K562 (cell line): ENCODE data around the gene ZNF302. TPM values are rescaled to one million over a fixed set of nuclear protein-coding genes. Genes with fewer than 3 reads are reported as not detected.

ENCODE experiments used
- ATAC-seq: fragments of 200-7000 bp; cut with Tn5 transposase; 3 replicates; pipeline ENCODE4 v1.9.1; 2020; ENCODE audit warnings: moderate library complexity
- BruUV-seq: library from RNA; stranded (reverse); fragments of 400-500 nt; replicated peaks from 2 replicates; lab custom pipeline; 2021; lab: Mats Ljungman, UMichigan
- CTCF ChIA-PET: fragments of 300-600 bp; formaldehyde crosslinking; extraction: SDS; loops from one replicate; lab custom pipeline; 2021; ENCODE audit warnings: low intra/inter-chr PET ratio; lab: Yijun Ruan, JAX
- POLR2A ChIA-PET: fragments of 300-600, 350-650 bp; sonication (Branson Sonifier 250); formaldehyde crosslinking; extraction: SDS; loops from one replicate; lab custom pipeline; 2021; ENCODE audit warnings: antibody characterized with exemption, inconsistent platforms; lab: Yijun Ruan, JAX
- DNase-seq, 4 experiments: peaks; one replicate each; pipeline versions ENCODE4 v3.0.0 to v3.0.0-alpha.2; 2011 to 2018; ENCODE audit warnings: low spot score in 3 of 4, mixed read lengths in 3 of 4; ENCODE audit errors: extremely low read depth in 1 of 4
- FAIRE-seq: peaks from 2 replicates; lab custom pipeline; 2011; peaks lifted over from hg19 to GRCh38; lab: Jason Lieb, UNC
- H2AFZ ChIP-seq: 2 replicates; pipeline ENCODE4 v1.6.0; 2011; ENCODE audit warnings: low read depth, low read length, control low read depth, inconsistent platforms
- H3K27ac ChIP-seq: fragments of 200-600 bp; 3 replicates; pipeline ENCODE4 v1.8.0; 2011; ENCODE audit warnings: low read depth, mild to moderate bottlenecking, control low read depth, inconsistent platforms, low read length, moderate library complexity, mixed read lengths; ENCODE audit errors: extremely low read depth
- H3K27me3 ChIP-seq, 2 experiments: fragments of 300-600 bp in 1 of 2; 2 replicates in 1 of 2; 3 replicates in 1 of 2; pipeline versions ENCODE4 v1.6.0 to v1.8.0; 2011; ENCODE audit warnings: inconsistent platforms in 2 of 2, low read length in 2 of 2, mild to moderate bottlenecking in 1 of 2, mixed read lengths in 1 of 2, moderate library complexity in 1 of 2; ENCODE audit not compliant: control insufficient read depth in 2 of 2, insufficient read depth in 2 of 2
- H3K36me3 ChIP-seq: fragments of 300-600 bp; 3 replicates; pipeline ENCODE4 v1.8.0; 2011; ENCODE audit warnings: mild to moderate bottlenecking, low read length, inconsistent platforms; ENCODE audit not compliant: control insufficient read depth, insufficient read depth
- H3K4me1 ChIP-seq, 2 experiments: fragments of 200-600 bp in 1 of 2; replicated peaks in 1 of 2; 2 replicates in 1 of 2; 3 replicates in 1 of 2; pipeline versions ENCODE4 v1.5.1 to v1.8.0; 2011; ENCODE audit warnings: inconsistent platforms in 2 of 2, low read length in 2 of 2, mild to moderate bottlenecking in 1 of 2, mixed read lengths in 1 of 2, moderate library complexity in 1 of 2; ENCODE audit not compliant: control insufficient read depth in 2 of 2, insufficient read depth in 2 of 2
- H3K4me2 ChIP-seq: 2 replicates; pipeline ENCODE4 v1.6.1; 2011; ENCODE audit warnings: low read length, control low read depth, inconsistent platforms, mixed read lengths; ENCODE audit not compliant: insufficient read depth
- H3K4me3 ChIP-seq: fragments of 200-600 bp; sonication (generic), shearing (Covaris generic); 2 replicates; pipeline ENCODE4 v1.5.1; 2016; ENCODE audit warnings: control low read depth, inconsistent platforms
- H3K79me2 ChIP-seq: fragments of 200-600 bp; 3 replicates; pipeline ENCODE4 v1.8.0; 2011; ENCODE audit warnings: low read length, inconsistent platforms; ENCODE audit not compliant: control insufficient read depth, insufficient read depth
- H3K9ac ChIP-seq, 2 experiments: 2 replicates each; pipeline versions ENCODE4 v1.6.0 to v1.6.1; 2011; ENCODE audit warnings: low read depth in 2 of 2, low read length in 2 of 2, control low read depth in 1 of 2, inconsistent platforms in 1 of 2, mild to moderate bottlenecking in 1 of 2, mixed read lengths in 1 of 2; ENCODE audit not compliant: insufficient read depth in 1 of 2
- H3K9me1 ChIP-seq: one replicate; pipeline ENCODE4 v1.6.0; 2011; ENCODE audit warnings: inconsistent platforms, mild to moderate bottlenecking, low read length, moderate library complexity; ENCODE audit not compliant: control insufficient read depth, insufficient read depth
- H3K9me3 ChIP-seq: replicated peaks from 2 replicates; pipeline ENCODE4 v1.5.1; 2011; ENCODE audit warnings: low read depth, low read length, inconsistent platforms; ENCODE audit not compliant: control insufficient read depth, insufficient read depth
- H4K20me1 ChIP-seq: replicated peaks from 2 replicates; pipeline ENCODE4 v1.6.1; 2011; ENCODE audit warnings: low read length, inconsistent platforms, mixed read lengths; ENCODE audit not compliant: control insufficient read depth, insufficient read depth
- ARID1B ChIP-seq: fragments of 450-650 bp; IDR thresholded peaks from 2 replicates; pipeline ENCODE4 v1.6.1; 2016; ENCODE audit warnings: antibody characterized with exemption, mild to moderate bottlenecking, inconsistent platforms
- CBFA2T2 ChIP-seq: fragments of 450-650 bp; conservative IDR thresholded peaks from 2 replicates; pipeline ENCODE4 v1.6.1; 2017; ENCODE audit warnings: mild to moderate bottlenecking
- CBFA2T3 ChIP-seq: fragments of 450-650 bp; IDR thresholded peaks from 2 replicates; pipeline ENCODE4 v1.6.1; 2017
- DACH1 ChIP-seq: fragments of 450-650 bp; IDR thresholded peaks from 2 replicates; pipeline ENCODE4 v1.6.1; 2018; ENCODE audit not compliant: partially characterized antibody
- ERF ChIP-seq: fragments of 450-650 bp; formaldehyde crosslinking; IDR thresholded peaks from 2 replicates; pipeline ENCODE4 v1.4.0; 2020; ENCODE audit warnings: mild to moderate bottlenecking, mixed read lengths
- MCM5 ChIP-seq: fragments of 450-650 bp; IDR thresholded peaks from 2 replicates; pipeline ENCODE4 v1.6.1; 2016; ENCODE audit warnings: low read depth
- NFIC ChIP-seq: fragments of 450-650 bp; IDR thresholded peaks from 2 replicates; pipeline ENCODE4 v1.6.1; 2017; ENCODE audit warnings: mild to moderate bottlenecking, inconsistent platforms
- PCBP1 ChIP-seq: fragments of 200-400 bp; formaldehyde crosslinking; IDR thresholded peaks from 2 replicates; pipeline ENCODE4 v1.6.1; 2018; ENCODE audit warnings: mild to moderate bottlenecking, low read depth, low read length; ENCODE audit not compliant: poor library complexity, severe bottlenecking
- RAD51 ChIP-seq: fragments of 450-650 bp; IDR thresholded peaks from 2 replicates; pipeline ENCODE4 v1.7.1; 2016; ENCODE audit warnings: low read depth, mild to moderate bottlenecking, borderline replicate concordance
- RCOR1 ChIP-seq, 2 experiments: IDR thresholded peaks; 2 replicates each; pipeline ENCODE4 v1.6.1; 2012; ENCODE audit warnings: low read depth in 2 of 2, low read length in 2 of 2, borderline replicate concordance in 1 of 2, improper control_type of control experiment in 1 of 2
- SMARCA4 ChIP-seq: fragments of 450-650 bp; IDR thresholded peaks from 2 replicates; pipeline ENCODE4 v1.6.1; 2016
- TAF15 ChIP-seq: fragments of 200-400 bp; formaldehyde crosslinking; IDR thresholded peaks from 2 replicates; pipeline ENCODE4 v1.6.1; 2017; ENCODE audit warnings: mild to moderate bottlenecking, low read depth, low read length, moderate library complexity
- TCF3 ChIP-seq: sonication (generic); formaldehyde crosslinking; IDR thresholded peaks from 2 replicates; pipeline ENCODE4 v1.4.0; 2020; ENCODE audit warnings: mild to moderate bottlenecking, missing genetic modification reagents
- WGBS: fragments of 100-300 bp; shearing (Covaris generic); methylation state at CpG from one replicate; pipeline ENCODE4 v1.1.6; 2016; ENCODE audit warnings: low coverage, mixed read lengths; ENCODE audit not compliant: insufficient coverage; ENCODE audit errors: missing lambda C conversion rate; 5-methylcytosine and 5-hydroxymethylcytosine counted together
- in situ Hi-C: fragments of 300-500 bp; cut with MboI; formaldehyde crosslinking; loops from 4 replicates; pipeline ENCODE4 v1.15.0; 2018; ENCODE audit warnings: inconsistent platforms, mixed read lengths
- intact Hi-C: fragments of 100-400 bp; cut with micrococcal nuclease; formaldehyde crosslinking; loops from 2 replicates; pipeline ENCODE4 v1.14.2; 2022
- polyA plus RNA-seq, 8 experiments: library from polyadenylated mRNA; depleted of rRNA in 4 of 8; stranded (reverse) in 5 of 8; unstranded in 3 of 8; fragments of >200 nt; fragmentation: Nextera tagmentation in 2 of 8; fragmentation: Illumina TruSeq in 1 of 8; extraction: Ambion mirVana in 2 of 8; extraction: Trizol in 1 of 8; gene quantifications; 2 replicates each; pipeline versions ENCODE4 v1.2.1 to v1.2.3, GENCODE V29; 2011 to 2014; ENCODE audit warnings: inconsistent platforms in 1 of 8, missing spikeins in 1 of 8
- total RNA-seq, 7 experiments: library from RNA; depleted of rRNA in 6 of 7; stranded (reverse); fragments of >200 nt in 6 of 7; fragmentation: Illumina TruSeq in 2 of 7; extraction: Trizol in 2 of 7; gene quantifications; 2 replicates each; pipeline versions ENCODE4 v1.2.1 to v1.2.3, GENCODE V29; 2011 to 2021; ENCODE audit warnings: low replicate concordance in 1 of 7
- TF ChIP-seq, protein P1 (sequence below): sonication (generic); IDR thresholded peaks from 2 replicates; pipeline ENCODE4 v1.6.1; 2016
- TF ChIP-seq, protein P2 (sequence below): fragments of 250-450 bp; sonication (Bioruptor Pico); IDR thresholded peaks from 2 replicates; pipeline ENCODE4 v1.8.0; 2021; ENCODE audit warnings: moderate library complexity, mild to moderate bottlenecking, inconsistent platforms
- TF ChIP-seq, protein P3 (sequence below), 3 experiments: IDR thresholded peaks in 2 of 3; conservative IDR thresholded peaks in 1 of 3; 2 replicates each; pipeline ENCODE4 v1.5.1; 2011 to 2012; ENCODE audit warnings: low read length in 3 of 3, mild to moderate bottlenecking in 3 of 3, control low read depth in 2 of 3, improper control_type of control experiment in 1 of 3, inconsistent platforms in 1 of 3, low read depth in 1 of 3, mixed read lengths in 1 of 3, moderate library complexity in 1 of 3; ENCODE audit not compliant: insufficient read depth in 2 of 3

The ZNF302 gene
- total and polyA plus RNA-seq, 9 of the 15 experiments (the other 6 are each of a cell fraction or from before 2014, with no cell fraction given), result 0.08 to 1.0 (median 0.27) TPM; not detected in 1

DNA sequence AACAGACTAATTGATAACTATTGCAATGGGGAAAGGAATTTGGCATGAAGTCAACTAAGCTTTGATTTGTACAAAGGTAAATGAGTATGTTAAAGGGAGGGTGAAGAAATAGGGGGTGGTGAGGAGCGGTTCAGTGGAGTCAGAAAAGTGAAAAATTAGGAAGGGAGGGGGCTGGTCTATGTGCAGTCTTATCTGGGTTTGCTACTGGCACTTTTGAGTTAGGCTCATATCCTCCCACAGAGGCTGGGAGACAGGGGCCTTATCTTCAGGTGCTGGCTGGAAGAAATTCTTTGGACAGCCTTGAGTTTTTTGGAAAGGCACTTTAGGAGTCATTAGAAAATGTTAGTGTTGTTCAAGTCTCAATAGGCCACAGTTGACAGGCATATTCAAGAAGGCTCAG lies 11.1 kb downstream of the ZNF302 start:
- 0% methylated on average over 1 of the region's 1 CpG for WGBS
- POLR2A ChIA-PET, result no interaction called here
- no peaks in the 10 kb centered on the region for H3K36me3 ChIP-seq

DNA sequence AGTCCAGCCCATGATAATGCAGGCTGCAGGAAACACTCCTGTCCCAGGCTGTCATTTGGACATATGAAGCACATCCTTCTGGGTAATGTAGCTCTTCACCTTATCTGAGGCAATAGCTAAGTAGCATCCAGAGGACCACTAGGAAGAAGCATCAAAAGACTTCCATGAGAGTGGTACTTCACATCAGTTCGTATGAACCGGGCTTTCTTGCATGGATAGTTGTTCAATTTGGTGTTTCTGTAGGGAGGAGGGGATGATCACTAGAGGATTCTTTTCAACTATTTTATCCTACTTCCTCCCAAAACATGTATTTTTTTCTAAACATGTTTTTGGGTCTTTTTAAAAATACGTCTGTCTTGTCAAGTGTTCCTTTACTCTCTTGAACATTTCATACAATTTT lies 12.9 kb downstream of the ZNF302 start:
- POLR2A ChIA-PET, result no interaction called here
- Histone ChIP-seq H3K4me2 (no peak overlapping the region), H3K36me3 (no peaks in the 10 kb centered on the region), H3K27me3 (peaks cover 0 to 9% of the 10 kb centered on the region in 2 experiments; a peak in 3 of 5 replicates), H3K79me2 (no peaks in the 10 kb centered on the region), H3K27ac (no peak overlapping the region), H3K9me3 (no peaks in the 10 kb centered on the region), H3K9me1 (no peaks in the 10 kb centered on the region), H2AFZ (no peak overlapping the region), H3K4me1 (no peaks in the 10 kb centered on the region; a peak in 2 of 5 replicates), H4K20me1 (no peaks in the 10 kb centered on the region), H3K9ac (no peak overlapping the region), H3K4me3 (no peak overlapping the region)
- no peak for ATAC-seq
- no peak for FAIRE-seq
- 0% methylated on average over 3 of the region's 3 CpGs for WGBS
- no peak for DNase-seq
- BruUV-seq, result no TSS peak
- intact Hi-C loops, result no loop called here
- TF ChIP-seq, protein P1, sequence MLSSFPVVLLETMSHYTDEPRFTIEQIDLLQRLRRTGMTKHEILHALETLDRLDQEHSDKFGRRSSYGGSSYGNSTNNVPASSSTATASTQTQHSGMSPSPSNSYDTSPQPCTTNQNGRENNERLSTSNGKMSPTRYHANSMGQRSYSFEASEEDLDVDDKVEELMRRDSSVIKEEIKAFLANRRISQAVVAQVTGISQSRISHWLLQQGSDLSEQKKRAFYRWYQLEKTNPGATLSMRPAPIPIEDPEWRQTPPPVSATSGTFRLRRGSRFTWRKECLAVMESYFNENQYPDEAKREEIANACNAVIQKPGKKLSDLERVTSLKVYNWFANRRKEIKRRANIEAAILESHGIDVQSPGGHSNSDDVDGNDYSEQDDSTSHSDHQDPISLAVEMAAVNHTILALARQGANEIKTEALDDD, result no peak
- TF ChIP-seq, protein P2, sequence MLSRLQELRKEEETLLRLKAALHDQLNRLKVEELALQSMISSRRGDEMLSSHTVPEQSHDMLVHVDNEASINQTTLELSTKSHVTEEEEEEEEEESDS (CRISPR knock-in tag), result no peak
- TF ChIP-seq, protein P3, sequence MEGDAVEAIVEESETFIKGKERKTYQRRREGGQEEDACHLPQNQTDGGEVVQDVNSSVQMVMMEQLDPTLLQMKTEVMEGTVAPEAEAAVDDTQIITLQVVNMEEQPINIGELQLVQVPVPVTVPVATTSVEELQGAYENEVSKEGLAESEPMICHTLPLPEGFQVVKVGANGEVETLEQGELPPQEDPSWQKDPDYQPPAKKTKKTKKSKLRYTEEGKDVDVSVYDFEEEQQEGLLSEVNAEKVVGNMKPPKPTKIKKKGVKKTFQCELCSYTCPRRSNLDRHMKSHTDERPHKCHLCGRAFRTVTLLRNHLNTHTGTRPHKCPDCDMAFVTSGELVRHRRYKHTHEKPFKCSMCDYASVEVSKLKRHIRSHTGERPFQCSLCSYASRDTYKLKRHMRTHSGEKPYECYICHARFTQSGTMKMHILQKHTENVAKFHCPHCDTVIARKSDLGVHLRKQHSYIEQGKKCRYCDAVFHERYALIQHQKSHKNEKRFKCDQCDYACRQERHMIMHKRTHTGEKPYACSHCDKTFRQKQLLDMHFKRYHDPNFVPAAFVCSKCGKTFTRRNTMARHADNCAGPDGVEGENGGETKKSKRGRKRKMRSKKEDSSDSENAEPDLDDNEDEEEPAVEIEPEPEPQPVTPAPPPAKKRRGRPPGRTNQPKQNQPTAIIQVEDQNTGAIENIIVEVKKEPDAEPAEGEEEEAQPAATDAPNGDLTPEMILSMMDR (IDR thresholded peaks at IDR 0.05 in 2 of 3, conservative IDR thresholded peaks at IDR 0.05 in 1 of 3; ENCODE audit: insufficient read depth in 2 of 3, low read depth in 1 of 3, low read length in 3 of 3), result no peak
- TF ChIP-seq RCOR1 (IDR thresholded peaks at IDR 0.05; ENCODE audit: borderline replicate concordance in 1 of 2, low read depth in 2 of 2, low read length in 2 of 2) (no peak), DACH1 (no peak)
- in situ Hi-C loops, result no loop called here
- CTCF ChIA-PET, result no interaction called here

More for the DNA sequence above, 11.1 kb downstream of the ZNF302 start:
- ATAC-seq (0 out of 3 replicates have a peak, but pooled peaks have one; percentile 32), FAIRE-seq (no peak), DNase-seq (peak in 2 of 4 experiments; percentile 12 to 16)
- H3K9ac ChIP-seq, result no peak overlapping the region
- no peaks in the 10 kb centered on the region for H3K79me2 ChIP-seq
- in situ Hi-C loops, result no loop called here
- H3K9me3 ChIP-seq, result no peaks in the 10 kb centered on the region; the same call in 1 of the 2 replicates
- H3K4me2 ChIP-seq, result no peak overlapping the region
- H4K20me1 ChIP-seq, result no peaks in the 10 kb centered on the region
- peaks cover 0 to 9% of the 10 kb centered on the region in 2 experiments; a peak in 3 of 5 replicates for H3K27me3 ChIP-seq
- CTCF ChIA-PET, result interaction anchor here (0.5 kb wide), 1 partner anchor 70 kb away, joined by 3 read pairs; no protein-coding TSS in a partner anchor
- 0 out of 2 replicates have a peak, but pooled peaks have one; percentile 14 for TF ChIP-seq CBFA2T2
- TF ChIP-seq CBFA2T3, result peak; percentile 52
- TF ChIP-seq TCF3 (CRISPR knock-in tag), result peak; percentile 22; the same call in 1 of the 2 replicates
- no peak for TF ChIP-seq ERF (CRISPR knock-in tag)
- no peak for TF ChIP-seq RAD51
- 0 out of 2 replicates have a peak, but pooled peaks have one; percentile 32 for TF ChIP-seq ARID1B
- no peak for TF ChIP-seq TAF15
- TF ChIP-seq SMARCA4, result no peak
- peak; percentile 5; the same call in 1 of the 2 replicates for TF ChIP-seq NFIC
- TF ChIP-seq MCM5, result no peak
- TF ChIP-seq PCBP1, result no peak
- H2AFZ ChIP-seq, result no peak overlapping the region
- no peaks in the 10 kb centered on the region for H3K9me1 ChIP-seq
- no TSS peak for BruUV-seq
- intact Hi-C loops, result no loop called here
- no peak overlapping the region for H3K27ac ChIP-seq
- H3K4me3 ChIP-seq, result no peak overlapping the region
- H3K4me1 ChIP-seq, result no peaks in the 10 kb centered on the region; a peak in 2 of 5 replicates
